A673 (cell line): Measurements from ENCODE around the gene MAP9.
"Not testable (repeated sequence)": the region's sequence is repeated elsewhere in the genome, so short reads cannot be mapped to it uniquely, and the experiment has no call there.

ENCODE experiments used
- CTCF ChIP-seq: fragments of 300-800, 200-600 bp; sonication (generic); conservative IDR thresholded peaks from 2 replicates; pipeline ENCODE4 v1.5.1; 2017; ENCODE audit warnings: low read depth, mild to moderate bottlenecking, antibody characterized with exemption, low read length, moderate library complexity, mixed read lengths
- EZH2 ChIP-seq: fragments of 200-600 bp; sonication (generic); IDR thresholded peaks from 2 replicates; pipeline ENCODE4 v1.6.1; 2017; ENCODE audit warnings: borderline replicate concordance, low read depth, mild to moderate bottlenecking, mixed read lengths, antibody characterized with exemption, low read length; ENCODE audit not compliant: poor library complexity, severe bottlenecking

DNA sequence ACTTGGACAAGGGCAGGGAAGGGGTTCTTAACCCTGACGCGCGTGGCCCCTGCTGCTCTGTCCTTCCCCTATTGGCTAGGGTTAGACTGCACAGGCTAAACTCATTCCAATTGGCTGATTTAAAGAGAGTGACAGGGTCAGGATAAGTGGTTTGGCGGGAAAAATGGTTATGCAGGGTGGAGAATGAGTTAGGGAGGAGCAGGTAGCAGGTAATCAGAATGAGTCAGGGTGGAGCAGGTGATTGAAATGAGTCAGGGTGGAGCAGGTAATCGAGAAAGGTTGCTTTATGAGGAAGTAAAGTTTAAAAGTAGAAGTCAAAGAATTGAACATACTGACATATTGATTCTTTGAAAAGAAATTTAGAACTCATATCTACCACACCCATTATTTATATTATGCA is 64.7 kb downstream of the MAP9 start:
- TF ChIP-seq CTCF, EZH2: not testable (repeated sequence)
